Posterior cingulate gyrus (tissue), 11 donors: ENCODE measurements around the gene OVOL3.

Experiments used
- DNase-seq, 10 donors: peaks; one replicate each; pipeline versions ENCODE4 v3.0.0 to v3.0.0-alpha.2; 2020 to 2021; ENCODE audit warnings: mixed read lengths in 3 of 10
- intact Hi-C: fragments of 100-400 bp; cut with DNase I; formaldehyde crosslinking; loops from one replicate; pipeline ENCODE4 v1.15.1; 2023

Gene OVOL3

GRCh38 chr19:36099166-36099785, 11.7 kb upstream of the OVOL3 start:
- peak in 2 of 10 donors; percentile 39 to 70 for DNase-seq
- intact Hi-C loops: loop anchor here (5.0 kb wide), 1 partner anchor 37 kb away; no protein-coding TSS in a partner anchor

GRCh38 chr19:36100476-36100875, 10.5 kb upstream of the OVOL3 start:
- intact Hi-C loops: no loop called here
- peak in 3 of 10 donors; percentile 40 to 90 (median 41) for DNase-seq

GRCh38 chr19:36101550-36102327, 9.2 kb upstream of the OVOL3 start:
- intact Hi-C loops: no loop called here
- DNase-seq: peak in 1 of 10 donors; percentile 69

- intact Hi-C loops: no loop called here
- DNase-seq: no peak
Measured at GRCh38 chr19:36103040-36103626, 7.8 kb upstream of the OVOL3 start.

GRCh38 chr19:36103842-36104552, 6.9 kb upstream of the OVOL3 start:
- intact Hi-C loops: no loop called here
- no peak for DNase-seq

- no peak for DNase-seq
- intact Hi-C loops: no loop called here
Measured at GRCh38 chr19:36106441-36106840, 4.5 kb upstream of the OVOL3 start.

- intact Hi-C loops: no loop called here
- DNase-seq: no peak
Measured at GRCh38 chr19:36106991-36107390, 4.0 kb upstream of the OVOL3 start.

GRCh38 chr19:36108684-36109083, 2.3 kb upstream of the OVOL3 start:
- intact Hi-C loops: no loop called here
- DNase-seq: no peak

GRCh38 chr19:36111200-36111539, 227 bp downstream of the OVOL3 start:
- DNase-seq: no peak
- intact Hi-C loops: no loop called here

- DNase-seq: no peak
- intact Hi-C loops: no loop called here
Measured at GRCh38 chr19:36112678-36113077, 1.7 kb downstream of the OVOL3 start.

GRCh38 chr19:36113425-36113824, 2.5 kb downstream of the OVOL3 start:
- no peak for DNase-seq
- intact Hi-C loops: no loop called here

GRCh38 chr19:36113894-36114720, 3.2 kb downstream of the OVOL3 start:
- intact Hi-C loops: loop anchor here (1.0 to 2.0 kb wide), 2 partner anchors 15 to 54 kb away; no protein-coding TSS in a partner anchor
- DNase-seq: peak in 2 of 10 donors; percentile 27 to 35

GRCh38 chr19:36114721-36115452, 3.9 kb downstream of the OVOL3 start, which contains the start of gene POLR2I:
Gene POLR2I (minus strand): TSS chr19:36114875. CDS start chr19:36114856, 19 bp downstream.
- peak; percentile 99 to 100 (median 100) for DNase-seq
- intact Hi-C loops: loop anchor here (1.0 to 2.0 kb wide), 2 partner anchors 14 to 55 kb away; no protein-coding TSS in a partner anchor

- intact Hi-C loops: loop anchor here (2.0 kb wide), 1 partner anchor 13 kb away; no protein-coding TSS in a partner anchor
- DNase-seq: no peak
Measured at GRCh38 chr19:36115453-36116343, 4.8 kb downstream of the OVOL3 start, which contains the start of gene TBCB. Gene TBCB (plus strand): TSS chr19:36115468. CDS start chr19:36115561, 93 bp downstream.

GRCh38 chr19:36116344-36116637, 5.3 kb downstream of the OVOL3 start:
- intact Hi-C loops: no loop called here
- DNase-seq: no peak

- intact Hi-C loops: no loop called here
- DNase-seq: no peak
Measured at GRCh38 chr19:36120092-36120983, 9.4 kb downstream of the OVOL3 start.

- intact Hi-C loops: no loop called here
- DNase-seq: no peak
Measured at GRCh38 chr19:36120984-36121358, 10.0 kb downstream of the OVOL3 start.
